MM.1S (cell line): ENCODE data around the gene CACNA1D.

Experiments
- CTCF ChIP-seq: fragments of 300-600 bp; sonication (generic); IDR thresholded peaks from 2 replicates; pipeline ENCODE4 v1.5.1; 2016; ENCODE audit warnings: antibody characterized with exemption, low read length, mixed read lengths
- EZH2phosphoT487 ChIP-seq: fragments of 300-600 bp; sonication (generic); IDR thresholded peaks from 2 replicates; pipeline ENCODE4 v1.6.1; 2018; ENCODE audit warnings: antibody characterized with exemption, low read length

- TF ChIP-seq CTCF (no peak), EZH2phosphoT487 (no peak)
These were observed 280.6 kb downstream of the CACNA1D start for GRCh38 chr3:53775018-53775417.
